HG03342 (cell line): Measurements from ENCODE around the gene KHDRBS2.

Experiments
- ATAC-seq: cut with Tn5 transposase; IDR thresholded peaks from one replicate; pipeline ENCODE4 v1.9.1; 2021; ENCODE audit warnings: mild to moderate bottlenecking, moderate library complexity; ENCODE audit not compliant: unreplicated experiment

KHDRBS2 gene

GRCh38 chr6:62039605-62040004 is 246.4 kb downstream of the KHDRBS2 start:
- ATAC-seq: no peak

- ATAC-seq: no peak
These were observed 248.6 kb downstream of the KHDRBS2 start for GRCh38 chr6:62037445-62037844.

GRCh38 chr6:62035952-62036351 is 250.1 kb downstream of the KHDRBS2 start:
- ATAC-seq: no peak

- no peak for ATAC-seq
These were observed 272.3 kb downstream of the KHDRBS2 start for GRCh38 chr6:62013719-62014118.

- no peak for ATAC-seq
These were observed 276.6 kb downstream of the KHDRBS2 start for GRCh38 chr6:62009445-62009844.

GRCh38 chr6:61989616-61990015 is 296.4 kb downstream of the KHDRBS2 start:
- no peak for ATAC-seq

GRCh38 chr6:61980622-61981021 is 305.4 kb downstream of the KHDRBS2 start:
- no peak for ATAC-seq

- no peak for ATAC-seq
These were observed 308.1 kb downstream of the KHDRBS2 start for GRCh38 chr6:61977947-61978346.

GRCh38 chr6:61977099-61977498 is 308.9 kb downstream of the KHDRBS2 start:
- ATAC-seq: no peak

GRCh38 chr6:61959196-61959595 is 326.8 kb downstream of the KHDRBS2 start:
- no peak for ATAC-seq

GRCh38 chr6:61953851-61954250 is 332.2 kb downstream of the KHDRBS2 start:
- ATAC-seq: no peak

- no peak for ATAC-seq
These were observed 334.4 kb downstream of the KHDRBS2 start for GRCh38 chr6:61951586-61951985.

GRCh38 chr6:61950811-61951210 is 335.2 kb downstream of the KHDRBS2 start:
- no peak for ATAC-seq

- no peak for ATAC-seq
These were observed 336.1 kb downstream of the KHDRBS2 start for GRCh38 chr6:61949971-61950370.

- ATAC-seq: no peak
These were observed 336.9 kb downstream of the KHDRBS2 start for GRCh38 chr6:61949161-61949560.

GRCh38 chr6:61947311-61947947 is 338.6 kb downstream of the KHDRBS2 start:
- ATAC-seq: no peak

GRCh38 chr6:61940919-61941318 is 345.1 kb downstream of the KHDRBS2 start:
- ATAC-seq: no peak

- ATAC-seq: no peak
These were observed 350.7 kb downstream of the KHDRBS2 start for GRCh38 chr6:61935242-61935846.

- no peak for ATAC-seq
These were observed 376.5 kb downstream of the KHDRBS2 start for GRCh38 chr6:61909486-61909885.

- ATAC-seq: no peak
These were observed 384.3 kb downstream of the KHDRBS2 start for GRCh38 chr6:61901748-61902147.

- ATAC-seq: no peak
These were observed 391.5 kb downstream of the KHDRBS2 start for GRCh38 chr6:61894536-61894935.

- no peak for ATAC-seq
These were observed 398.6 kb downstream of the KHDRBS2 start for GRCh38 chr6:61887423-61887822.
